Mucosa of descending colon (tissue), 3 donors: ENCODE measurements around the gene ATP12A. TPM values are rescaled to one million over a fixed set of nuclear protein-coding genes. Genes with fewer than 3 reads are reported as not detected.

ENCODE experiments used
- ATAC-seq: fragments of 200-7000 bp; cut with Tn5 transposase; one replicate; pipeline ENCODE4 v1.9.1; 2020; ENCODE audit warnings: mild to moderate bottlenecking, moderate library complexity
- DNase-seq, 3 donors: peaks; one replicate each; pipeline ENCODE4 v3.0.0-alpha.2; 2020
- H3K36me3 ChIP-seq: fragments of 200-600 bp; one replicate; pipeline ENCODE4 v1.8.0; 2021; ENCODE audit warnings: low read depth, mild to moderate bottlenecking
- H3K4me1 ChIP-seq: fragments of 200-600 bp; one replicate; pipeline ENCODE4 v1.8.0; 2021; ENCODE audit warnings: low read depth, mild to moderate bottlenecking
- H3K4me3 ChIP-seq: fragments of 200-600 bp; one replicate; pipeline ENCODE4 v1.8.0; 2021; ENCODE audit warnings: mild to moderate bottlenecking
- H3K9me3 ChIP-seq: fragments of 200-600 bp; one replicate; pipeline ENCODE4 v1.8.0; 2021; ENCODE audit warnings: mild to moderate bottlenecking
- intact Hi-C, 2 donors: fragments of 100-400 bp; cut with DNase I in 1 of 2; cut with micrococcal nuclease in 1 of 2; formaldehyde crosslinking; loops; one replicate each; pipeline versions ENCODE4 v1.11.0 to v1.11.1; 2022; cut with DNase I, micrococcal nuclease
- total RNA-seq, 3 donors: library from RNA; stranded (reverse); fragmentation: NEBNext Ultra II Directional in 2 of 3; extraction: Animal tissue kit (Norgen Biotek cat#: 25700) in 2 of 3; gene quantifications; one replicate each; pipeline versions ENCODE4 v1.2.1 to v1.2.4, GENCODE V29; 2021 to 2023
- TF ChIP-seq, protein P1 (sequence below): fragments of 200-600 bp; IDR thresholded peaks from one replicate; pipeline ENCODE4 v1.8.0; 2022; ENCODE audit warnings: antibody characterized with exemption, mild to moderate bottlenecking
- donor health status: DM: no; HTN: no; CAD: no; lungs with moderate emphysema.
- donor health status: DM: no; HTN: no; CAD: no.
- donor health status: DM: no; HTN: yes; CAD: no.

Gene ATP12A
- total RNA-seq, 3 donors from 2014 or later = not detected

DNA sequence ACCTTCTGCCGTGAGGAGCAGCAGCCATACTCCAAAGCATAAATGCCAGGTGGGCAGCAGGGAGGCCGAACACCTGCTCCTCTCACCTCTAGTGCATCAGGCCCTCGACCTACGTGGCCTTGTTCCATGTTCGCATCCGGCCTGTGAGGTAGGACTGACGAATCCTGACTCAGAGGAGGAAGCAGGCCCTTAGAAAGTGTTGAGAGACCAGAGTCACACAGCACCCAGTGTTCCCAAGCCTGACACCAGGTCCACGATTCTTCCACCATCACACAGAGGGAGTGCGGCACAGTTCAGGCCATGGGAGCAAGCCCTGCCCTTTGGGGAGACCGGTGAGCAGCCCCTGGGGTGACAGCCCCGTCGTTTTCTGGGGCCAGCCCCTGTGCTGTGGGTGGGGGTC, 14.7 kb downstream of the ATP12A start:
- DNase-seq = no peak
- no peaks in the 10 kb centered on the region for H3K4me1 ChIP-seq
- H3K36me3 ChIP-seq = no peaks in the 10 kb centered on the region
- no peaks in the 10 kb centered on the region for H3K9me3 ChIP-seq
- ATAC-seq = no peak
- H3K4me3 ChIP-seq = no peak overlapping the region
- TF ChIP-seq, protein P1, sequence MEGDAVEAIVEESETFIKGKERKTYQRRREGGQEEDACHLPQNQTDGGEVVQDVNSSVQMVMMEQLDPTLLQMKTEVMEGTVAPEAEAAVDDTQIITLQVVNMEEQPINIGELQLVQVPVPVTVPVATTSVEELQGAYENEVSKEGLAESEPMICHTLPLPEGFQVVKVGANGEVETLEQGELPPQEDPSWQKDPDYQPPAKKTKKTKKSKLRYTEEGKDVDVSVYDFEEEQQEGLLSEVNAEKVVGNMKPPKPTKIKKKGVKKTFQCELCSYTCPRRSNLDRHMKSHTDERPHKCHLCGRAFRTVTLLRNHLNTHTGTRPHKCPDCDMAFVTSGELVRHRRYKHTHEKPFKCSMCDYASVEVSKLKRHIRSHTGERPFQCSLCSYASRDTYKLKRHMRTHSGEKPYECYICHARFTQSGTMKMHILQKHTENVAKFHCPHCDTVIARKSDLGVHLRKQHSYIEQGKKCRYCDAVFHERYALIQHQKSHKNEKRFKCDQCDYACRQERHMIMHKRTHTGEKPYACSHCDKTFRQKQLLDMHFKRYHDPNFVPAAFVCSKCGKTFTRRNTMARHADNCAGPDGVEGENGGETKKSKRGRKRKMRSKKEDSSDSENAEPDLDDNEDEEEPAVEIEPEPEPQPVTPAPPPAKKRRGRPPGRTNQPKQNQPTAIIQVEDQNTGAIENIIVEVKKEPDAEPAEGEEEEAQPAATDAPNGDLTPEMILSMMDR = no peak
- intact Hi-C loops = no loop called here

DNA sequence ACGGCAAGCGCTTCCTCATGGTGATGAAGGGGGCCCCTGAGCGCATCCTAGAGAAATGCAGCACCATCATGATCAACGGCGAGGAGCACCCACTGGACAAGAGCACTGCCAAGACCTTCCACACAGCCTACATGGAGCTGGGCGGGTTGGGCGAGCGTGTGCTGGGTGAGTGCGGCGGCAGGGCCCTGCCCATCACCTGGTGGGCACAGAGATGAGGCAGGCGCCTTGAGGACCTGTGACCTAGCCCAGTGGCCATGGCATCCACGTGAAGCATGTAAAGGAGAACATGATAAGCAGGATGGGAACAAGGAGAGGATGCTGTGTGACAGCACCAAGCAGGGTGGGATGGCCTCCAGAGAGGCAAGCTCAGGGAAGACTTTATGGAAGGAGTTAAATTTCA, 18.5 kb downstream of the ATP12A start:
- H3K4me3 ChIP-seq = no peak overlapping the region

DNA sequence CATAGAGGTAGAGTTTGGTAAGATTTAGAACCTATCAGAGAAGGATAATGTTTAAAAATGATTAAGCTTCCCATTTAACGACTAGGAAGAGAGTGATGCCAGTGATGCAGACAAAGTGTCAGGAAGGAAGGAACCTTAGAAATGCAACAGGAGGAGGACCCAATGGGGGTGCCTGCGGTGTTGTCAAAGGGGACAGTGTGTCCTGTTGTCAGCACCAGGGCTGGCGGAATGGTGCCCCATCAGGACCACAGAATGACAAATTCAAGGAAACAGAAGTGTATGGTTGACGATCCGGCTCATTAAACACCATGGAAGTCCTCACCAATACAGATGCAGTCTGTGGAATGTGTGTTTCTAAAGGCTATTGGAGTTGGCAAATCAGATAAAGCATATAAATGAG, 19.3 kb downstream of the ATP12A start:
- no peaks in the 10 kb centered on the region for H3K9me3 ChIP-seq
- H3K4me1 ChIP-seq = no peaks in the 10 kb centered on the region
- TF ChIP-seq, protein P1 = no peak
- no peak for ATAC-seq
- H3K36me3 ChIP-seq = no peaks in the 10 kb centered on the region
- no peak for DNase-seq
- no peak overlapping the region for H3K4me3 ChIP-seq
- intact Hi-C loops = no loop called here

More for the DNA sequence above, 18.5 kb downstream of the ATP12A start:
- DNase-seq (no peak), ATAC-seq (no peak)
- TF ChIP-seq, protein P1 = no peak
- Histone ChIP-seq H3K9me3 (no peaks in the 10 kb centered on the region), H3K4me1 (no peaks in the 10 kb centered on the region), H3K36me3 (no peaks in the 10 kb centered on the region)
- intact Hi-C loops = no loop called here

DNA sequence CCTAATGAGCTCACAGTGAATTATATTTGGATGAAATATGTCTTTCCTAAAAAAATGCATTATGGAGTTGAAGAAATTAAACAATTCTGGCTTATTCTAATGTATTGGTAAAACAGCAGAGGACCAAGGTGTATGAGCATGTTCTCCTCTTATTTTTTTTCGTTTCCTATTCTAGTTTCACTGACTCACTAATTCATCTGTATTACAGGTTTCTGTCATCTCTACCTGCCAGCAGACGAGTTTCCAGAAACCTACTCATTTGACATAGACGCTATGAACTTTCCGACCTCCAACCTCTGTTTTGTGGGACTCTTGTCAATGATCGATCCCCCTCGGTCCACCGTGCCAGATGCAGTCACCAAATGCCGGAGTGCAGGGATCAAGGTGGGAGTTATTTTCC, 20.3 kb downstream of the ATP12A start:
- no peak for ATAC-seq
- intact Hi-C loops = no loop called here

GRCh38 chr13:24706886-24707585, 26.8 kb downstream of the ATP12A start:
- no peak for DNase-seq

More for the DNA sequence above, 20.3 kb downstream of the ATP12A start:
- no peak for DNase-seq
- TF ChIP-seq, protein P1 = no peak
- H3K4me1 ChIP-seq = no peaks in the 10 kb centered on the region
- no peaks in the 10 kb centered on the region for H3K9me3 ChIP-seq
- H3K4me3 ChIP-seq = no peak overlapping the region
- H3K36me3 ChIP-seq = no peaks in the 10 kb centered on the region

More at GRCh38 chr13:24706886-24707585, 26.8 kb downstream of the ATP12A start:
- intact Hi-C loops = no loop called here
- TF ChIP-seq, protein P1 = no peak
- Histone ChIP-seq H3K4me1 (no peaks in the 10 kb centered on the region), H3K9me3 (no peaks in the 10 kb centered on the region), H3K36me3 (no peaks in the 10 kb centered on the region), H3K4me3 (no peak overlapping the region)
- no peak for ATAC-seq
